Cardiac fibroblast (primary cell): ENCODE results near the gene KIF1A.

ENCODE experiments used
- DNase-seq, 2 donors: peaks; one replicate each; pipeline versions ENCODE4 v3.0.0 to v3.0.0-alpha.2; 2010; ENCODE audit warnings: low read depth in 2 of 2
- H3K4me3 ChIP-seq, 2 donors: replicated peaks in 1 of 2; 1 replicate in 1 of 2; 2 replicates in 1 of 2; pipeline ENCODE4 v1.5.1; 2011; ENCODE audit warnings: low read depth in 2 of 2, low read length in 2 of 2, mild to moderate bottlenecking in 2 of 2, moderate library complexity in 1 of 2
- TF ChIP-seq, protein P1 (sequence below): IDR thresholded peaks from one replicate; pipeline ENCODE4 v1.5.1; 2011; ENCODE audit warnings: low read depth, mild to moderate bottlenecking, low read length, inconsistent platforms

The KIF1A gene

DNA sequence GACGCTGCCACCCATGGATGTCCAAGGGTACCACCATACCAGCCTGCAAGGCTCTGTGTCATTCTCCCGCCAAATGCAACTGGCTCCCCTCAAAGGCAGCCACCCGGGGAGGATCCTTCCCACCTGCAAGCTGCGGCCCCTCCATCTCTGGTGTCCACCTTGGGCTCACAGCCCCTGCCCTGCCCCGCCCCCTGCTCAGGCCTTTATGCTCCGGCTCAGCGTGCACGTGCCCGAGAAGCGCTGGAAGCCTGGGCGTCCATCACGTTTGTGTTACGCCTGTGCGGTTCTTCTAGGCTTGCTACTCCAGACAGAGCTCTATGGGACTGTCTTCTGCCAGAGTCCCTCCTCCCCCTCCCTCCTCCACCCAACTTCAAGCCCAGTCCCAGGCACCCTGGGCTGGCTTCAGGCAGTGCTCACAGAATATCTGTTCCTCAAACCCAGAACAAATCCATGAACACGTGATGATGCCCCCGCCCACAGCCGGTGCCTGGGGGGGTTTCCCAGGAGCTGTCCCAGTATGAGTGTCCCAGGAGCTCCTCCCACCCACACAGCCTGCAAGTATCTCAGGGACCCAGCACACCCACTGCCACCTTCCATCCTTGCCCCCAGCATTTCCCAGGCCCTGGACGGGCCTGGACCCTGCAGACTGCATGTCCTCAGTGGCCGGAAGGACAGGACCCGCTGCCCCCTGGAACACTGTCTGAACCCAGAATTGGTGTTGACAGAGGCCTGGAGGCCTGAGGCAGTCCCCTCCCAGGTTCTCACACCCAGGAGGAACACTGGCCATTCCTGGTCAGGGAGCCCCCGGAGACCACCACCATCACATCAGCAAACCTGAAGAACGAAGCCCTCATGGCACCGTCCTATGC lies 30.3 kb downstream of the KIF1A start:
- no peak overlapping the region for H3K4me3 ChIP-seq
- DNase-seq = no peak
- TF ChIP-seq, protein P1, sequence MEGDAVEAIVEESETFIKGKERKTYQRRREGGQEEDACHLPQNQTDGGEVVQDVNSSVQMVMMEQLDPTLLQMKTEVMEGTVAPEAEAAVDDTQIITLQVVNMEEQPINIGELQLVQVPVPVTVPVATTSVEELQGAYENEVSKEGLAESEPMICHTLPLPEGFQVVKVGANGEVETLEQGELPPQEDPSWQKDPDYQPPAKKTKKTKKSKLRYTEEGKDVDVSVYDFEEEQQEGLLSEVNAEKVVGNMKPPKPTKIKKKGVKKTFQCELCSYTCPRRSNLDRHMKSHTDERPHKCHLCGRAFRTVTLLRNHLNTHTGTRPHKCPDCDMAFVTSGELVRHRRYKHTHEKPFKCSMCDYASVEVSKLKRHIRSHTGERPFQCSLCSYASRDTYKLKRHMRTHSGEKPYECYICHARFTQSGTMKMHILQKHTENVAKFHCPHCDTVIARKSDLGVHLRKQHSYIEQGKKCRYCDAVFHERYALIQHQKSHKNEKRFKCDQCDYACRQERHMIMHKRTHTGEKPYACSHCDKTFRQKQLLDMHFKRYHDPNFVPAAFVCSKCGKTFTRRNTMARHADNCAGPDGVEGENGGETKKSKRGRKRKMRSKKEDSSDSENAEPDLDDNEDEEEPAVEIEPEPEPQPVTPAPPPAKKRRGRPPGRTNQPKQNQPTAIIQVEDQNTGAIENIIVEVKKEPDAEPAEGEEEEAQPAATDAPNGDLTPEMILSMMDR = no peak

DNA sequence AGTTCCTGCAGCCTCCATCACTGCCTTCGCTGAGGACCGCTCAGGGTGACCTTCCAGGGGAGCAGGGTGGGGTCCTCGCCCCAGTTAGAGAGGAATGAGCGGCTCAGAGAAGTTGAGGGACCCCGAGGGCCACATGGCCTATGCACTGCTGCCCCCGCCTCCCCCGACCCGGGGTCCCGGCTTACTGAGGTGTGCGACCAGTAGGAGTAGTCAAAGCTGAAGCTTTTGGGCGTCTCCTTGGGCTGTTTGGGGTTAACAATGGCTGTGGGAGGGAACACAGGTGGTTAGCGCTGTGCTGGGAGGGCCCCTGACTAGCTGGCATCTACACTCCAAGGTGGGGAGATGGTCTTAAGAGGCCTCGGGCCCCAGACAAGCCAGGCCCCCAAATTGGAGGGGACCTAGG lies 31.0 kb downstream of the KIF1A start:
- H3K4me3 ChIP-seq = no peak overlapping the region
- TF ChIP-seq, protein P1 = no peak
- DNase-seq = no peak

DNA sequence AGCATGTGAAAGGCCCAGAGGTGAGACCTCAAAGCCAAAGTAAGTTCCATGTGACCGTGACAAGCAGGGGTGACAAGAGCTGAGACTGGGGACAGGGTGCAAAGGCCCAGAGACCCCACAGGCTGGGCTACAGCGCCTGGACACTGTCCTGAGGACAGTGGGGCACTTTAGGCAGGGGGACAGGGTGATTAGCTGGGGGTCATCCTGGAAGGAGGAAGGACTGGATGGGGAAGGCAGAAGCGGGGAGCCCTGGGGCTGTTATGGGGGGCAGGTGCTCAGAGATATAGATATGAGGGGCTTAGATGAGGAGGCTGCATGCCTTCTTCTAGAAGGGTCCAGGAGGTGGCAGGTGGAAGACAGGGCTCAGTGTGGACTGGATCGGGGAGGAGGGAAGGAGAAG lies 31.5 kb downstream of the KIF1A start:
- no peak overlapping the region for H3K4me3 ChIP-seq
- TF ChIP-seq, protein P1 = no peak
- no peak for DNase-seq

DNA sequence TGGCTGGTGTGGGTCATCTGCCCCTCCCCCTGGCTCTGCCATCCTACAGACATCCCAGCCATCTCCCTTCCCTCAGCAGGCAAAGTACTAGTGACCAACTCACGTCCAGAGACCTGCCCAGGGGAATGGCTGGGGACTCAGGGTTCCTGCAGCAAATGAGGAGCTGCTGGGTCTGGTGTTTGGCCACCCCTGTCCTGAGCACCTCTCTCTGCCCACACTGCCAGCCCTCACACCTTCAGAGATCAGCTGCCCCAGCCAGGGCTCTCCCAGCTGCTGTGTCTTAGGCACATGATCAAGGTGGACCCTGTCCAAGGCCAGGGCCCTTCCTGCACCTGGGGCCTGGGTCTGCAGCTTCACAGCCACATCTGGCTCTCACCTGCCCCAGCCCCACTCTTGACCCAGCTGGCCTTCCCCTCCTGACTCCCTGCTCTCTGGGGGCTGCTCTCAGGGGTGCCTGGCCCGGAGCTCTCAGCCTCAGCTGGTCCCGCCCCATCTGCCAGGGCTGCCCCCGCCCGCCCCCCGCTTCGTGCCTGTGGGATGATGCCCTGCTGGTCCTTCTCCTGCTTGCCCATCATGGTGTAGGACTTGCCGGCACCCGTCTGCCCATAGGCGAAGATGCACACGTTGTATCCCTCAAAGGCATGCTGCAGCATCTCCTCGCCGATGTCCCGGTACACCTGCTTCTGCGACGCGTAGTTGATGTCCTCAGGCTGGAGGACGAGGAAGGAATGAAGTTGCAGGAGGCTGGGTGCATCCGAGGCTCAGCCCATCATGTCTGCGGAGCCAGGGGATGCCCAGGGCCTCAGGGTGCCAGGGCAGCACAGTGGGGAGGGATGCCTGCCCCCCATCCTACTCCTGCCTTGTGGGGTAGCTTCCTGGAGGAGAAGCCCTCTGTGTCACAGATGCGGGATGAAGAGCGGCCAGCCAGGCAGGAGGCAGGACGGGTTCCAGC lies 32.2 kb downstream of the KIF1A start:
- TF ChIP-seq, protein P1 = no peak
- no peak overlapping the region for H3K4me3 ChIP-seq
- DNase-seq = no peak

DNA sequence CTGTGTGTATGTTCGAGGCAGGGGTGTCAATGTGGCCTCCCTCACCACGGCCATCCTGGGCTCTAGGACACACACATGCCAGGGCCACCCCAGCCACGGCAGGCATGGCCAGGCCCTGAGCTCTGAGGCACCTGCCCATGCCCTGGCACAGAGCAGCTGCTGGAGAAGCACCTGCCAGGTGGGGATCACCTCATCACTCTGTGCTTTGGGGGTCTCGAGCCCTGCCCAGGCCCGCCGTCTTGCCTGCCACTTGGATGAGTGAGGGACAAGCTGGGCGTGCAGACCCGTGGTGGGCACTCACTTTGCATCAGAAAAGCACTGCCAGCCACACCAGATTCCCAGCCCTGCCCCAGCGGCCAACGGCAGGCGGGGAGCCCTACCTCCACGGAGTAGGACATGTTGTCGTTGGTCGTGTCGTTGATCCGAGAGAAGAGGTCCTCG lies 33.1 kb downstream of the KIF1A start:
- no peak overlapping the region for H3K4me3 ChIP-seq
- TF ChIP-seq, protein P1 = no peak
- DNase-seq = no peak

DNA sequence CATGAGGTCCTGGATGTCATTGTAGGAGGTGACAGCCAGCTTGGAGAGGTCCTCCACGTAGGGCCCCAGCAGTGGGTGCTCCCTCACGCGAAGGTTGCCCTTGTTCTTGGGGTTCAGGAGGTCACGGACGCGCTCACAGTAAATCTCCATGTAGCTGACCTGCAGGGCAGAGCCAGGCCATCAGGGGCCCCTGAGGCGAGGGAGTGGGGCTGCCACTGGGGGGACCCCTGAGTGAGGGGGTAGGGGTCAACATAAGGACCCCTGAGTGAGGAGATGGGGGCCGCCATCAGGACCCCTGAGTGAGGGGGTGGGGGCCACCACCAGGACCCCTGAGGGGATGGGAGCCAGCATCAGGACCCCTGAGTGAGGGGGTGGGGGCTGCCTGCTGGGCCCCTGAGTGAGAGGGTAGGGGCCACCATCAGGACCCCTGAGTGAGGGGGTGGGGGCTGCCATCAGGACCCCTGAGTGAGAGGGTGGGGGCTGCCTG lies 33.6 kb downstream of the KIF1A start:
- TF ChIP-seq, protein P1 = no peak
- no peak for DNase-seq
- no peak overlapping the region for H3K4me3 ChIP-seq
